Motor neuron (in vitro differentiated cells): Measurements from ENCODE around the gene GAN. TPM values are rescaled to one million over a fixed set of nuclear protein-coding genes. Genes with fewer than 3 reads are reported as not detected.

Experiments used
- ATAC-seq, 8 experiments: fragments of 200-7000 bp; cut with Tn5 transposase; replicated peaks in 6 of 8; 2 replicates each; pipeline ENCODE4 v1.8.0; 2021; ENCODE audit warnings: mild to moderate bottlenecking in 8 of 8, moderate library complexity in 8 of 8
- H3K27ac ChIP-seq, 2 donors: fragments of 250-450 bp; sonication (Bioruptor Pico); 2 replicates each; pipeline ENCODE4 v1.9.0; 2021; ENCODE audit warnings: antibody characterized with exemption in 2 of 2, mild to moderate bottlenecking in 2 of 2, moderate library complexity in 1 of 2
- H3K4me1 ChIP-seq, 2 donors: fragments of 250-450 bp; sonication (Bioruptor Pico); replicated peaks in 1 of 2; 2 replicates each; pipeline ENCODE4 v1.6.1; 2021; ENCODE audit warnings: antibody characterized with exemption in 2 of 2, mild to moderate bottlenecking in 2 of 2, moderate library complexity in 1 of 2
- H3K4me3 ChIP-seq, 5 donors: fragments of 250-450 bp; sonication (Bioruptor Pico); 2 replicates each; pipeline ENCODE4 v1.9.0; 2021; ENCODE audit warnings: antibody characterized with exemption in 5 of 5, mild to moderate bottlenecking in 5 of 5, moderate library complexity in 4 of 5
- WGBS, 10 experiments: fragments of 450-650 bp; shearing (Covaris generic); methylation state at CpG; one replicate each; pipeline ENCODE4 v1.0.0; 2022; 5-methylcytosine and 5-hydroxymethylcytosine counted together
- in situ Hi-C, 9 experiments: fragments of 400-800 bp; cut with MboI; loops; one replicate each; pipeline ENCODE4 v1.15.0; 2021; ENCODE audit warnings: low sequenced_read_pairs in 9 of 9, low pct_unique_long_range_greater_than_20kb in 2 of 9; ENCODE audit not compliant: unreplicated experiment in 9 of 9
- total RNA-seq, 8 experiments: library from RNA; unstranded; fragments of 300-600 nt; gene quantifications; 2 replicates each; pipeline versions ENCODE4 v1.2.3 to v1.2.4, GENCODE V29; 2022

Gene GAN
- total RNA-seq, 8 experiments from 2014 or later: 6.2 to 14.5 (median 9.9) TPM

DNA sequence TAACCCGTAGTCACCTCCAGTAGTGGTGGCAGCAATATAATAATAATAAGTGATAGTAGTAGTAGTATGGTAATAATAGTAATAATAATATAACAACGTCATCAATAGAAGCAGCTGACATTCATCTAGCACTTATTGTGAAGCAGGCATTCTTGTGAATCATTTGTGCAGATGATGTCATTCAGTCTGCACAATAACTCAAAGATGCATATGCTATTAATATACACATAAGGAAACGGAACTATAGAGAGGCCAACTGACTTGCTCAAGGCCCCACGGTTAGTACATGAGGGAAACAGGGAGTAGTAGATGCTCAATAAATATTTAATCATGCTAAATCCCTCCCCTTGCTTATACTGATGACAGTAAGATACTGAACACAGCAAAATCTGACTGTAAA lies 35.4 kb upstream of the GAN start:
- ATAC-seq: peak in 3 of 8 experiments; percentile 47 to 68 (median 54)
- H3K27ac ChIP-seq: no peak overlapping the region
- in situ Hi-C loops: no loop called here
- WGBS, 10 experiments: 0 to 93% (median 79%) methylated on average over 1 to 4 of the region's 4 CpGs; no CpG with 5 or more reads in 1 of the 10 experiments
- no peak overlapping the region for H3K4me3 ChIP-seq
- H3K4me1 ChIP-seq: no peaks in the 10 kb centered on the region

DNA sequence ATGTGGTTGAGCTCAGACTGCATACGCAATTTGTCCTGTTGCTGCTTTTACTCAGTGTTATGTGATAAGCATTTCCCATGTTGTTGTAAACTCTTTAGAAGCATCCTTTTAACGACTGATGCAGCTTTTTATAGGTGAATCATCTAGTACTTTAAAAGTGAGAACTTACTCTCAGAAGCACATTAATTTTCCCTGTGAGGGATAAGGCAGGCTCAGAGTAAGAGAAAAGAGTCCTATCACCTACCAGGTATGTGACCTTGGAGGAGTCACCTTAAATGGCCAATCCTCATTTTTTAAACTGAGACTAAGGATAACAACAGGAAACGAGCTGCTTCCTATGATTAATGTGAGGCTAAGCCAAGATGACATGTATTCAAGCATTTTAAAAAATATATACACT lies 34.4 kb upstream of the GAN start:
- Histone ChIP-seq H3K27ac (no peak overlapping the region), H3K4me1 (no peaks in the 10 kb centered on the region), H3K4me3 (no peak overlapping the region)
- in situ Hi-C loops: no loop called here
- WGBS, 10 experiments: 18 to 100% (median 75%) methylated on average over 1 to 3 of the region's 3 CpGs; no CpG with 5 or more reads in 3 of the 10 experiments
- no peak for ATAC-seq

DNA sequence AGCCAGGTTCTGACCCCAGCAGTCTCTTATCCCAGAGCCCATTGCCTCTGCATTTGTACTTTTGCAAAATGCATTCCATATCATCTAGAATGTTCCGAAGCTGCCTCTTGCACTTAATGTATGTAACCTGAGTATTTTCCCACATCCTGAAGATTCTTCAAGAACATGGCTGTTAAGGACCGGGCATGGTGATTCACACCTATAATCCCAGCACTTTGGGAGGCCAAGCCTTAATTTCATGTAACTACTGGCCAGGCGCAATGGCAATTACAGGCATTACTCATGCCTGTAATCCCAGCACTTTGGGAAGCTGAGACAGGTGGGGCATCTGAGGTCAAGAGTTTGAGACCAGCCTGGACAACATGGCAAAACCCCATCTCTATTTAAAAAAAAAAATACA lies 31.7 kb upstream of the GAN start:
- WGBS, 10 experiments: 86 to 100% (median 90%) methylated on average over 1 to 3 of the region's 3 CpGs; no CpG with 5 or more reads in 5 of the 10 experiments
- H3K27ac ChIP-seq: no peak overlapping the region
- no peak overlapping the region for H3K4me3 ChIP-seq
- in situ Hi-C loops: no loop called here
- H3K4me1 ChIP-seq: no peaks in the 10 kb centered on the region
- ATAC-seq: no peak

DNA sequence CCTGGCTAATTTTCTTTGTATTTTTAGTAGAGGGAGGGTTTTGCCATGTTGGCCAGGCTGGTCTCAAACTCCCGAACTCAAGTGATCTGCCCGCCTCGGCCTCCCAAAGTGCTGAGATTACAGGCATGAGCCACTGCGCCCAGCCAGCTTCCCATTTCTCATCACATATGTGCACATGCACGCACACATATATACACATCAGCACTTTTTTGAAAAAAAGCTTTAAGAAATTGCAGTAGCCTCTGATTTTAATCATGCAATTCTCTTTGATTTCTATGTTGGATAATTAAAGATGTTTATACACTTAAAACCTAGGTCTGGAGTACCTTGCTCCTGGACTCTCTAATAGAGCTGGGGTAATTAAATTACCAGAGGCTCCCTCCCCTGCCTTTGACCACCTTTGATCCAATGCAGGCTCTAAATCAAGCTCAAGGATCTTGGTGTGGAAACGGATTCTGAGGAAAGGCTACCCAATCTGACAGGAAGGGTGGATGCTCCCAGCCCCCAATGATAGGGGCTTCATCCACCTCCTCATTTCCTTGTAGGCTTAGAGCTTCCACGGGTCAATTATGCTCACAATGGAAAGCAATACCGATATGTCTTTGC lies 29.7 kb upstream of the GAN start:
- in situ Hi-C loops: no loop called here
- Histone ChIP-seq H3K4me3 (no peak overlapping the region), H3K27ac (no peak overlapping the region), H3K4me1 (no peaks in the 10 kb centered on the region)
- ATAC-seq: no peak
- WGBS, 10 experiments: 52 to 100% (median 76%) methylated on average over 1 to 6 of the region's 8 CpGs; no CpG with 5 or more reads in 2 of the 10 experiments

DNA sequence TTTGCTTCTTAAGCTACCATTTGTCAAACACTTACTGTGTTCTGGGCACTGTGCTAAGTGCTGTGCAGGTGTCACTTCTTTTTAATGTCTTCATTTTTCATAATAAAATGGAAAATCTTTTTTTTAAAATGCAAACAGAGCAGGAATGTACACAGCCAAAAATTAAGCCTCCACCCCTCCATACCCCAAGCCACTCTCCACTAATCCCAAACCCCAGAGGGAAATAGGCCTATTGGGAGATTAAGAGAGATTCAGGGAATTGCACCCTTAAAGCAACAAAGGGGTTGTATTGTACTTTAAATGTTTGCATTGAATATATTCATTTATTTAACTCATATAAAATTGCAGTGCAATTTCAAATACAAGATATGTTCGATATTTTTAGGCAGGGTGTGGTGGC lies 28.6 kb upstream of the GAN start:
- Histone ChIP-seq H3K4me1 (no peaks in the 10 kb centered on the region), H3K27ac (no peak overlapping the region), H3K4me3 (no peak overlapping the region)
- ATAC-seq: peak in 1 of 8 experiments; percentile 69
- WGBS, 10 experiments: 20 to 100% (median 100%) methylated on average over 1 of the region's 1 CpG; no CpG with 5 or more reads in 5 of the 10 experiments
- in situ Hi-C loops: no loop called here

DNA sequence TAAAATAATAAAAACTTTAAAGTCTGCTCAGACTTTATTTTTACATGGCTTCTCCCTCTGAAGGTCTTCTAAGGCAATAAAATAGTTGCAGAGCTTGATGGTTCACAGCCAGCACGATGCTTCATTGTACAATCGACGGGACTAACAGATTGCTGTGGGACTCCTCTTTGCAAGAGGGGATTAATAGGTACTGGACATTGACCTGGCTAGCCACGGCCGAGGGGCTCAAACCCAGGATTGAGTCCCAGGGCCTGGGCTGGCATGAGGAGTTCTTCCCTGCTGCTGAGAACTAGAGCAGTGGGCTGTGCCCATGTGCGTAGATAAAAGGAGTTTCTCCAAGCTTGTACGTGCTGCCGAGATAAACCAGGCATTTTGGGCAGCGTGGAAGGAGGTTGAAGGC lies 23.6 kb upstream of the GAN start:
- ATAC-seq: no peak
- in situ Hi-C loops: no loop called here
- Histone ChIP-seq H3K4me3 (no peak overlapping the region), H3K4me1 (no peaks in the 10 kb centered on the region), H3K27ac (no peak overlapping the region)
- WGBS, 10 experiments: 52 to 100% (median 86%) methylated on average over 2 to 9 of the region's 9 CpGs; no CpG with 5 or more reads in 2 of the 10 experiments

DNA sequence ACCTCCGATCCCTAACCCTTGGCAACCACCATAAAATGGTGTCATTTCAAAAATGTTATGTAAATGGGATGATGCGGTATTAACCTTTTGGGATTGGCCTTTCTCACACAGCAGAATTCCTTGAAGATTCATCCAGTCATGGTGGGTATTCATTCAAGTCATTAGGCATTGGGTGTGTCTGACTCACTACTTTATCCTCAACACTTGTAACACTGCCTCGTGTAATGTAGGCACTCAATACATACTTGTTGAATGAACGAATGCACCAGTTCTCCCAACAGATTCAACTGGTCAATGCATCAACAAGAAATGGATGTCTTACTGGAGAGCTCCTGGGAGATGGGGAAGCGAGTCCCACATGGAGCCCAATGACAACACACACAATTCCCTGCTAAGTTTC lies 21.8 kb upstream of the GAN start:
- WGBS, 10 experiments: 35 to 92% (median 83%) methylated on average over 2 to 5 of the region's 5 CpGs; no CpG with 5 or more reads in 2 of the 10 experiments

DNA sequence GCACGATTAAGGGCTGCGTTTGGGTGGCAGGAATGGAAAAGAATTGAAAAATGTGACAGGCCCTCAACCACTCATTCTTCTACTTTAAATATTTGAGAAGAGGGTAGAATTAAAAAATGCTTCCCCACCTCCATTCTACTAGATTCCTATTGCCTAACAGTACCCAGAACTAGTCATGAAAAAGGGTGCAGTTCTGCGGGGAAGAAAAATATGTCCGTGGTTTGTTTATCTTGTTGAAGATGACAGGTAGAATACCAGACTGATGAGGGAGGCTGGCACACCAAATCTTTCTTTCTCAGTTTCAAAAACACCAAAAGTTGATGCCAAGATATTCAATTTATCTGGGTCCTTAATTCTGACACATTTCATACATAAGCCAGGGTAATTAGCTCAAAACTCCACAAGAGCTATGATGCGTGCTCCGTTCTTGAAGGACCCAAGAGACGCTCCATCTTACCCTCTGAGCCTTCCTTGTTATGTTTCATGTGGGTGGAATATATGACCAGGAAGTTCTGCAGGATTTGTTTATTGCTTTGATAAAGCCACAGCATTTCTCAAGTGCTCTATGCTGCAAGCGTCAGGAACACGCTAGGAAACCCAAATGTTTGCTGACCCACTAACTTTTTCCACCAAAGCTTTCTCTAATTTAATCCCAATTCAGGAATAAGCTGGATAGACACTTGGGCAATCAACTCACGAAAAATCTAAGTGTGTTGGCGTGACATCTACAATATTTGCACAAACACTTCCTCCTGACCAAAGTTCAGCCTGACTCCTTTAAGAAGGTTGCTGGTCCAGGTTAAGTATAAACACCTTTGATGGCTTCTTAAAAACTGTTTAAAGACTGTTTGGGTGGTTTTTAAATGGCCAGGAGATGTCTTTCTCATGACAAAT lies 20.6 kb upstream of the GAN start:
- WGBS, 10 experiments: 41 to 94% (median 91%) methylated on average over 2 to 11 of the region's 11 CpGs
- ATAC-seq: no peak
- Histone ChIP-seq H3K27ac (no peak overlapping the region), H3K4me3 (no peak overlapping the region), H3K4me1 (no peaks in the 10 kb centered on the region)
- in situ Hi-C loops: no loop called here

More for the DNA sequence above, 21.8 kb upstream of the GAN start:
- in situ Hi-C loops: no loop called here
- no peak for ATAC-seq
- Histone ChIP-seq H3K4me3 (no peak overlapping the region), H3K4me1 (no peaks in the 10 kb centered on the region), H3K27ac (no peak overlapping the region)

DNA sequence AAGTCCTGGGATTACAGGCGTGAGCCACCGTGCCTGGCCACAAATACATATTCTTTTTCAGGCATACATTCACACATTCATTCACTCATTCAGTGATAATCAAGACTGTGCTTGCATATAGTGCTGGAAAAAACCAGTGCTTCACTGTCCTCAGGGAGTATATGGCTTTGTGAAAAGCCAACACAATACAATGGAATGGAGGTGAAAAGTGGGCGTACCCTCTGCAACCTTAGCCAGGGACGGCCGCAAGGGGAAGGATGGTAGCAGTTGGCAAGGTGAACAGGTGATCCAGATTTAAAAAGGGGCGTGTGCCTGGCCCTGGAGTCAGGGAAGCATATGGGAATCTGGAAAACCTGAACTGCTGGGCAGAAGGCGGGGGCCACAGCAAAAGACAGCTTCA lies 18.1 kb upstream of the GAN start:
- no peak for ATAC-seq
- no peak overlapping the region for H3K27ac ChIP-seq
- H3K4me1 ChIP-seq: no peaks in the 10 kb centered on the region
- WGBS, 10 experiments: 43 to 100% (median 68%) methylated on average over 1 to 7 of the region's 7 CpGs; no CpG with 5 or more reads in 4 of the 10 experiments
- in situ Hi-C loops: no loop called here
- no peak overlapping the region for H3K4me3 ChIP-seq

DNA sequence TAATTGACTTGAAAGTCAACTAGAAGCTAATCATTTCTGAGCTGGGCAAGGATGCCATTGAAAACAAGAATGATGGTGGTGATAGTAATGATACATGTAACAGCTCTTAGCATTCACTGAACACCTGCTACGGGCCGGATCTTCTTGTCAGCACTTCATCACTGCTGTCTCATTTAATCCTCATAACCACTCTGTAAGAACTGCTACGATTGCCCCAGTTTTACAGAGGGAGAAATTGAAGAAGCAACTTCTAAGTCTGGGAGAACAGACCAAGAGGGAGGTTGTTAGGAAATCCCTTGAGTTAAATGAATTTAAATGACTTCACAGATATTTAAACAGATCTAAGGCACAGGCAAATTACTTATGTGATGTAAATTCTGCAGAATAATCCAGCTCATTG lies 7.0 kb upstream of the GAN start:
- peaks cover 0 to 2% of the 10 kb centered on the region in 2 donors for H3K4me1 ChIP-seq
- no peak for ATAC-seq

DNA sequence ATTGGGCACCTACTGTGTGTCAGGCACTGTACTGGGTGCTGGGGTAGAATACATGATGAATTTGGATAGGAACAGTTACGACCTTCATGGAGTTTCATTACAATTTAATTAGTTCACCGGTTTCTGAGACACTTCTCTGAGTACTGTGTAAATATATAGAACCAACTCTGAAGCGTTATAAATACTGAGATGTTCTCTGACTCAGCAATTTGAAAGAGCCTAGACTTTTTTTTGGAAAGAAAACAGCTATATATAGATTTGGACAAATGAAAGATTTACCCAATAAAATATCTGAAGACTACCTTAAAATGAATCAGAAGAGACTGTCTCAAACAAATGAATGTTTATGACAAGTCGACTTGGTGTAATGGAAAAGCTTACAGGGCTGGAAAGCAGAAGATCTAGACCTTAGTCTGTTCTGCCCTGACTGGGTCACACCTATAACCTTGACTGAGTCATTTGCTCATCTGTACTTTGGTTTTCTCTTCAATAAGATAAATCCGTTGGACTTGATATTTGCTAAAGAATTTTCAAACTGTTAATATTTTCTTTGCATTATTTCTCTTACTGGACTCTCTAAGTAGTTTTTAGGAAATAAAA lies 4.6 kb upstream of the GAN start:
- Histone ChIP-seq H3K4me1 (peaks cover 0 to 12% of the 10 kb centered on the region in 2 donors), H3K27ac (no peak overlapping the region), H3K4me3 (no peak overlapping the region)
- 79 to 100% (median 95%) methylated on average over 2 to 5 of the region's 5 CpGs; no CpG with 5 or more reads in 1 of the 10 experiments for WGBS, 10 experiments
- no peak for ATAC-seq
- in situ Hi-C loops: no loop called here

More for the DNA sequence above, 7.0 kb upstream of the GAN start:
- WGBS, 10 experiments: 20 to 88% (median 61%) methylated on average over 1 to 3 of the region's 3 CpGs; no CpG with 5 or more reads in 2 of the 10 experiments
- in situ Hi-C loops: no loop called here
- Histone ChIP-seq H3K27ac (no peak overlapping the region), H3K4me3 (no peak overlapping the region)

DNA sequence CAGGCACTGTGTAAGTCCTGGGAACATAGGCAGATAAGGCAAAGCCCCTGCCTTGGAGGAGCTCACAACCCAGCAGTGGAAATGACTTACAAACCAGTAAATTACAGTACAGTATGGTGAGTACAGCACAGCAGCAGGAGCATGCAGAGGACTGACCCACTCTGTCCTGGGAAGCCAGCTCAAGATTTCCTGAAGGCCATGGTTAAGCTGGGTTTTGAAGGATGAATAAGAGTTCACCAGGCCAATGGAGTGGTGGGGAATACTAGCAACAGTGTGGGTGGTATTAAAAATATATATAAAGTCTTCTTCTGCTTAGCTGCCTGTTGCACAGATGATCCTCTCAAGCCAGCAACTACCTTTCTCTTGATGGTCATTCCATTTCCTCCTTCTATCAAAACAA lies 3.0 kb upstream of the GAN start:
- ATAC-seq: no peak
- in situ Hi-C loops: no loop called here

More for the DNA sequence above, 3.0 kb upstream of the GAN start:
- no peak overlapping the region for H3K27ac ChIP-seq
- peaks cover 2 to 12% of the 10 kb centered on the region in 2 donors for H3K4me1 ChIP-seq
- H3K4me3 ChIP-seq: no peak overlapping the region
